HG03442 (cell line): ENCODE data around the gene UGT1A8.
"Not testable (repeated sequence)": the region's sequence is repeated elsewhere in the genome, so short reads cannot be mapped to it uniquely, and the experiment has no call there.

ENCODE experiments used
- ATAC-seq: cut with Tn5 transposase; IDR thresholded peaks from one replicate; pipeline ENCODE4 v1.9.1; 2021; ENCODE audit warnings: mild to moderate bottlenecking, moderate library complexity; ENCODE audit not compliant: unreplicated experiment

The UGT1A8 gene

GRCh38 chr2:233681521-233682099 is 64.2 kb downstream of the UGT1A8 start, which contains the start of gene UGT1A7:
Gene UGT1A7 (plus strand): TSS chr2:233681901. CDS start chr2:233681938, 37 bp downstream.
- ATAC-seq, result no peak

- no peak for ATAC-seq
Observed at GRCh38 chr2:233684640-233685039, 67.2 kb downstream of the UGT1A8 start.

DNA sequence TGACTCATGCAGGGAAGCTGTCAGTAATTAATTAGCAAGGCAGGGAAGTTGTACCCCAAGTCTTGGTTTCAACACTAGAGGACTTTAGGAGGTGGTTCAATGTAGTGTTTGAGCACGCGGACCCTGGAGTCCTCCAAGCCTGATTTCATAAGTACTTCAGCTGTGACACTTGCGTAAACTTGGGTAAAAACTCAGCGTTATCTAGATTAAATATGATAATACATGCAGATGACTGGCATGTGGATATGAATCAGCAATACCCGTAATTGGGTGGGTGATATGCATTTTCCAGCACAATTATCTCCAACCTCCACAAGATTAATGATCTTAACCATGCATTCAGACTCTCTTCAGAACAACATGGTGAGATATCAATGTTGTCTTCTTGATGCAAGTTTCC is 69.5 kb downstream of the UGT1A8 start:
- no peak for ATAC-seq

DNA sequence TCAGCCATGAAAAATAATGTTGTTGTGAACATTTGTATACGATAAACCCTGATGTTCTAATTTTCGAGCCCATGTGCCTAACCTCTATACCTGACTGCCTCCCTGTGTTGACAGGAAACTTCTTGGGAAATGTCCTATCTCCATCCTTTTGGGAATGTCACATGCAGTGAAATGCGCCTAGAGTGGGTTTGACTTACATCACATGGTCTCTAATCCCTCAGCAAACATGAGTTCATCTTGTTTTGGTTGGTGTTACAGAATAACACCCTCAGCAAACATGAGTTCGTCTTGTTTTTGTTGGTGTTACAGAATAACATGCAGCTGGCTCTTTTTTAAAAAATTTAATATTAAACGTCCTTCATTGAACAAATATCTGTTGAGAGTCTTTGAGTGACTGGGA is 70.9 kb downstream of the UGT1A8 start:
- no peak for ATAC-seq

DNA sequence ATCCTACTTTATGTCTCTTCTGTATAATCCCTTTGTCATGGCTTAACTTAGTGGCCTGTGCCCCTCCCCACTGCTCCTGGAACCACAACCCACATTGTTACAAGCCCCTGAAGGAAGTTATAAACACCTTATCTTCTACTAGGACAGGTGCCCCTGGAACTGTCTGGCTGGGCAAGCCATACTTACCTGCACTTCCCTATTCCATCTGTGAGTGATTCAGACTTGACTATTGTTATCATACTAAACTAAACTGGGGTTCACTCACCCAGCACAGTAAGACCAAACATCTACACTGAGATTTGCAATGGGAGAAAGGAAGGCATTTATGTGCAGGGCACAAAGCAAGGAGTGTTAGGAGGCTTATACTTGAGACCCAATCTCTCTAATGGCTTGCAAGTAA is 71.6 kb downstream of the UGT1A8 start:
- no peak for ATAC-seq

GRCh38 chr2:233689501-233689900 is 72.1 kb downstream of the UGT1A8 start:
- ATAC-seq, result no peak

DNA sequence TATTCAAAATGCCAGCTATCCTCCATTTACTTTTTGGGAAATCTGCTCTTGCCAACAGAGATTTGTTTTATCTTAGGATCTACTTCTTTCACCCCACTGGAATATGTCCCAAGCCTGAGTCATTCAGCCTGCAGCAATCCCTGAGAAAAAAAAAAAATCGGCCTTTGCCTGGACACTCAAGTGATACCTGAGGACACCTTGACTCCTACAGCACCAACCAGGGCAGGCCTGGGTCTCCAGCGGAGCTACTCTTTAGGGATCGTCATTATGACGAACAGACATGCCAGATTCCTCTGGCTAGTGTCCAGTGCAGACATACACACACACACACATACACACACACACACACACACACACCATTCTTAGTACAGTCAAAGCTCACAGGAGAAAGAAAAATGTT is 73.0 kb downstream of the UGT1A8 start:
- ATAC-seq, result no peak

GRCh38 chr2:233691443-233692433 is 74.3 kb downstream of the UGT1A8 start:
- no peak for ATAC-seq

DNA sequence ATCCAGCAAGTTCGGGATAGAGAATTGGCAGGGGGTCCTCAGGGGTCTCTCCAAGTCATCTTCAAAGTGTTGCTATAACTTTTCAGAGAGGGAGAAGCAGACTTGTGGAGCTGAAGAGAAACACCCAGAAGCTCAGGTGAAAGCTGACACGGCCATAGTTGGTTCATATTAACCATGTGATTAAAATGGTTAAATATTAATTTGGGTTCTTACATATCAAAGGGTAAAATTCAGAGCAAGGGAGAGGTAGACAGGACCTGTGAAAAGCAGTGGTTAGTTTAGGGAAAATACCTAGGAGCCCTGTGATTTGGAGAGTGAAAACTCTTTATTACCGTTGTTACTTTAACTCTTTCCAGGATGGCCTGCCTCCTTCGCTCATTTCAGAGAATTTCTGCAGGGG is 75.2 kb downstream of the UGT1A8 start, which contains the start of gene UGT1A6:
TSS of gene UGT1A6 (plus strand) at position 243 of the 400 bp plus-strand sequence. CDS start at position 358, 115 bp downstream.
- no peak for ATAC-seq

DNA sequence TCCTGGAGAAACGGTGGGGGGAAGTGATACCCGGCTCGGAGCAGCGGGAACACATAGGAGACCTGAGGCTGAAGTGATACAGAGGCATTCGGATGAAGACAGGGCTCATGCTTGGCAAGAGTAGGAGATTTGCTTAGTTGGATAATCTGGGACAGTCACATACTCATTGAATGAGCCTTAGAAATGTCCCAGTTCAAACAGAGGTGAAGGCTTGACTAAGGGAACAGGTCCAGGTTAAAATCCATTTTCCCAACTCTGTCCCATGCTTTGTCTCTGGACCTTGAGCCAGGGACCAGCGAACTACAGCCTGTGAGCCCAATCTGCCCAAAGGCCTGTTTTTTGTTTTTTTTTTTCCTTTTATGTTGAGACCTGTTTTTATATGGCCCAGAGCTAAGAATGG is 76.5 kb downstream of the UGT1A8 start:
- ATAC-seq, result no peak

GRCh38 chr2:233698740-233699139 is 81.3 kb downstream of the UGT1A8 start:
- ATAC-seq, result no peak

- ATAC-seq, result no peak
Observed at GRCh38 chr2:233699424-233700027, 82.1 kb downstream of the UGT1A8 start.

DNA sequence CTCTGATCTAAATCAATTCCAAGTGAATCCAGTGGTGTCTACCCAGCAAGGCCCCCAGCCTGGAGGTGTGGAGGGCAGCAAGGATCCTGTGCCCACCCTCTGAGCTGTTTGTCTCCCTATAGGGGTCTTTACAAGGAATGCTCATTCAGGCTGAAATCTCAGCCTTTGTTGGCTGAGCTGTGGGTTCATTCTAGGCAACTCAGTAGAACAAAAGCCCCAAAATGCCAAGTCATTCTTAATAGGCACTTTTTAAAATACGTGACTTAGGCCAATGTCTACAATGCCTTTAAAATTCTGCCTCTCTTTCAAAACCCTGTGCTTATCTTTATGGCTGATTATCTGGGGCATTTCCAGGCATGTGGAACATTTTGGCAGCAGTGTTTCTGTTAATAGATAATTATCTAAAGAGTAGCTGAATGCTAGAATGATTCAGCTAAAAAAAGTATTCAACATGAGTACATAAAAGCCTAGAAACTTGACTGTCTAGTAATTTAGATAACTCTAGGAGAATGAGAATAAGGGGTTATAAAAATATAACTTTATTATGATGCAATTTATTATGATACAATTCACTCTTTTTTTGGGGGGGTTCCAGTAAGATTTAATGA is 82.7 kb downstream of the UGT1A8 start:
- no peak for ATAC-seq

DNA sequence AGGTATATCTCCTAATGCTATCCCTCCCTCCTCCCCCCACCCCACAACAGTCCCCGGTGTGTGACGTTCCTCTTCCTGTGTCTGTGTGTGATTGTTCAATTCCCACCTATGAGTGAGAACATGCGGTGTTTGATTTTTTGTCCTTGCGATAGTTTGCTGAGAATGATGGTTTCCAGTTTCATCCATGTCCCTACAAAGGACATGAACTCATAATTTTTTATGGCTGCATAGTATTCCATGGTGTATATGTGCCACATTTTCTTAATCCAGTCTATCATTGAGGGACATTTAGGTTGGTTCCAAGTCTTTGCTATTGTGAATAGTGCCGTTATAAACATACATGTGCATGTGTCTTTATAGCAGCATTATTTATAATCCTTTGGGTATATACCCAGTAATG is 83.4 kb downstream of the UGT1A8 start:
- not testable (repeated sequence) for ATAC-seq

GRCh38 chr2:233702238-233702637 is 84.8 kb downstream of the UGT1A8 start:
- ATAC-seq, result no peak

- ATAC-seq, result no peak
Observed at GRCh38 chr2:233705911-233706506, 88.6 kb downstream of the UGT1A8 start.

- no peak for ATAC-seq
Observed at GRCh38 chr2:233706720-233707119, 89.3 kb downstream of the UGT1A8 start.

- ATAC-seq, result no peak
Observed at GRCh38 chr2:233707940-233708644, 90.7 kb downstream of the UGT1A8 start.

- no peak for ATAC-seq
Observed at GRCh38 chr2:233708942-233709341, 91.5 kb downstream of the UGT1A8 start.
